Measurements from ENCODE around the gene SLC38A10. TPM values are rescaled to one million over a fixed set of nuclear protein-coding genes. Genes with fewer than 3 reads are reported as not detected.

SLC38A10 gene
- total RNA-seq, 1 experiment from 2014 or later: 85.2 TPM

- in situ Hi-C loops (cut with HindIII; ENCODE audit: low pct_unique_long_range_greater_than_20kb, low sequenced_read_pairs): no loop called here
- no peak for DNase-seq (ENCODE audit: low read depth)
These were observed 86.0 kb downstream of the SLC38A10 start for GRCh38 chr17:81209141-81209540.

DNA sequence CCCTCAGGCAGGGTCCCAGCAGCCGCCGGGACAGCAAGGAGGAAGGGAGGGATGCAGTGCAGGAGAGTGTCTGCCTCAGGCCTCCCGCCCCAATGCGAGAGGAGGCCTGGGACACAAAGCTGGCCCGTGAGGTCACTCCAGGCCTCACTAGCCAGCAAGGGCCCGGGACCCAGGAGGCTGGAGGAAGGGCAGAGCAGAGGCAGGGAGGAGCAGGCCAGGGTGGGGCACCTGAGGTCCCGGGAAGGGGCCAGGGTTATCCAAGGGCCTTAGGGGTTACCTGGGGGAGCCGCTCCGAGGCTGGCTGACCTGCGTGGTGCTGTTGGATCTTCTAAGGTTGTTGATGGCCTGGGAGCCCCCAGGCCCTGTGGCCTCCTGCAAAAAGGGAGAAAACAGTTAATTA lies 86.5 kb downstream of the SLC38A10 start:
- no peak for DNase-seq (ENCODE audit: low read depth)
- in situ Hi-C loops (cut with HindIII; ENCODE audit: low pct_unique_long_range_greater_than_20kb, low sequenced_read_pairs): no loop called here

DNA sequence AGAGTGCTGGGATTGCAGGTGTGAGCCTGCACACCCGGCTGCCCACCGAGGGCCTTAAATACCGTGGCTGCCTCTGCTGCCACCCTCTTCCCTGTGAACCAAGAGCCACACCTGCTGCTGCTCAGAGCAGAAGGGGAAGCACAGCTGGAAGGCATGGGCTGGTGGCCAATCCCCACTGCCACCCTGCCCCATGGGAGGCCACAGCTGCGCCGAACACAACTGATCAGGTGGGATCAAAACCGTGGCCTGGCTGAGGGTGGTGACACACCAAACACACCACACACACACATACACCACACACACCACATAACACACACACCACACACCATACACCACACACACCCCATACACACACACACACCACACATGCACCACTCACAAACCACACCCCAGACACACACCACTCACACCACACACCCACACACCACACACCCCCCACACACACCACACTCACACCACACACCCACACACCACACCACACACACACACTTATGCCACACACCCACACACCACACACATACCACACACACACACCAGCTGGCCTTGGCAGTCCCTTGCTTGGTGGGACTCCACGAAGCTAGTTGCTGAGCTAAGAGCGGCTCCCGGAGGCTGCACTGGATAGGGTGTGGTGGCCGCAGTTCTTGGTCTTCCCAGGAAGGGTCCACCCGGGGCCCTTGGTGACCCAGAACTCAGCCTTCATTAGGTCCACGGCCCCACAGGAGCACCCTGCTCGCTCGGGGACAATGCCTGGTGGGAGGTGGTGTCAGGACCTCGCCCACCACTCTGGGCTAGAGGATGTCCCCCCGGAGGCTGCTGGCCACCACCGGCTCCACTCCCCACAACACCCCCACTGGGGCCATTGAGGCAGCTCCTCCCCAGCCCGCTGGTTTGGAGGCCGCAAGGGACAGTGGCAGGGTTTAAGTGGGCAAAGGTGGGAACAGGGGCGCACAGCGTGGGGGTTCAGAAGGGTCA lies 87.2 kb downstream of the SLC38A10 start:
- in situ Hi-C loops (cut with HindIII; ENCODE audit: low pct_unique_long_range_greater_than_20kb, low sequenced_read_pairs): no loop called here
- DNase-seq (ENCODE audit: low read depth): no peak

GRCh38 chr17:81206657-81207056 lies 88.5 kb downstream of the SLC38A10 start:
- DNase-seq (ENCODE audit: low read depth): no peak
- in situ Hi-C loops (cut with HindIII; ENCODE audit: low pct_unique_long_range_greater_than_20kb, low sequenced_read_pairs): no loop called here

DNA sequence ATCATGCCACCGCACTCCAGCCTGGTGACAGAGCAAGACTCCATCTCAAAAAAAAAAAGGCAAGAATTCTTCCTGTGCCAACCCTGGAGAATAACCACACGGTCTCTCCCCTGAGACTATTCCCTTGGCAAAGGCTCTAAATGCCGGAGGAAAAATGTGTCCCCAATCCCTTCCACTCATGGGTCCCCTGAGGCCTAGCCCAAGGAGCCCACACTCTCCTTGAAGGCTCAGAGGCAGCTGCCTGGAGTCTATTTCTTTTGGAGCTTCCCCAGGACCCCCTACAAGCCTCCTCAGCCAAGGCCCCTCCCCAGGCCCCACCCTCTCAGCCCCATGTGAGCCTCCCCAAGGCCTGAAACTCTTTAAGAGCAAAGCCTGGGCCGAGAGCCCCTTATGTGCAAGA lies 88.9 kb downstream of the SLC38A10 start:
- in situ Hi-C loops (cut with HindIII; ENCODE audit: low pct_unique_long_range_greater_than_20kb, low sequenced_read_pairs): no loop called here
- no peak for DNase-seq (ENCODE audit: low read depth)

GRCh38 chr17:81204578-81204977 lies 90.5 kb downstream of the SLC38A10 start:
- no peak for DNase-seq (ENCODE audit: low read depth)
- in situ Hi-C loops (cut with HindIII; ENCODE audit: low pct_unique_long_range_greater_than_20kb, low sequenced_read_pairs): no loop called here

GRCh38 chr17:81203136-81203535 lies 92.0 kb downstream of the SLC38A10 start:
- in situ Hi-C loops (cut with HindIII; ENCODE audit: low pct_unique_long_range_greater_than_20kb, low sequenced_read_pairs): no loop called here
- DNase-seq (ENCODE audit: low read depth): no peak

DNA sequence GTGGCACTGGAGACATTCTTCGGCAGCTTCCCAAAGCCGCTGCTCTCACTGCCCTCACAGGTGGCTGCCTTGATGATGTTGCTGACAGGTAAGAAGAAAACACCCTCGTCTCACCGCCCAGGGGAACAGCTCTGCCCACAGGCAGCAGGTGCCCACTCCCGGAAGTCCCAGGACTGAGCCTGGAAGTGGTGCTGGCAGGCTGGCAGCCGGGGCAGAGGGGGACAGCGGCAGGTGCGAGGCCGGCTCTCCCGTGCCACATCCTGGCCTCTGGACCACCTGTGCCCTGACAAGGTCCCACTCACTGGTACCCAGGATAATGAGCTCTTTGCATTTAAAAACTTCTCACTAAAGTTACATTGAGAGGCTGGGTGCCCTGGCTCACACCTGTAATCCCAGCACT lies 92.8 kb downstream of the SLC38A10 start:
- DNase-seq (ENCODE audit: low read depth): no peak
- in situ Hi-C loops (cut with HindIII; ENCODE audit: low pct_unique_long_range_greater_than_20kb, low sequenced_read_pairs): no loop called here

DNA sequence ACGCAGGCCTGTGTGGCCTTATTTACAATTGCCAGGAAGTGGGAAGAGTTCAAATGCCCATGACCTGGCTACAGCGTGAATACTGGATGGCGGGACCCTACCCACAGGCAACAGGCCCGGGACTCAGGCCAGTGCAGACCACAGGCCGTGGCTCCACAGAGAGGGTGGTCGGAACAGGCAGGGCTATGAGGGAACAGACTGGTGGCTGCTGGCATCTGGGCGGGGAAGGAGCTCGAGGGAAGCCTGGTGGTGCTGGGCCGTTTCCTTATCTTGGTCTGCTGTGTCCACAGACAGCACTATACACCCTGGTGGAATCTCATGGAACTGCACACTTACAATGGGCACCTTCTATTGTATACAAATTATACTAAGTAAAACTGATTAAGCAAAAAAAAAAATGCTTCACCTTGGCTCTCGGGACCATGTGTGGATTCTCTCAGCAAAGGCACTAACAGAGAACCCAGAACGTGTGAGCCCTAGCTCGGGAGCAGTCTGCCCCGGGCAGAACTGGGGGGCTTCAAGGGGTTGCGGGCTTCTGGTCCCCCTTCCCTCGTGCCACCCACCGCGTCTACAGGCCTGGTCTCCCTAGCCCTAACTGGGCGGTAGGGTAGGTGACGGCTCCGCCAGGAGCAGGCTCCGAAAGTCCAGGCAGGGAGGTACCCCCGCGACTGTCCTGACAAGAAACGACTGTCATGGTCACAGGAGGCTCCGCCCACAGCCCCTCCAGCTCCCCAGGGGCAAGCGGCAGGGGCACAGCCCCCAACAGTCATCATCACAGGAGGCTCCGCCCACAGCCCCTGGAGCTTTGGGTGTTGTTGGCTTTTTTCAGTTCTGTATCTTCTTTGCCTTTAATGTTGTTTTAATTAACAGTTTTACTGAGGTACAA lies 94.2 kb downstream of the SLC38A10 start:
- peak; percentile 41 for DNase-seq (ENCODE audit: low read depth)
- in situ Hi-C loops (cut with HindIII; ENCODE audit: low pct_unique_long_range_greater_than_20kb, low sequenced_read_pairs): no loop called here

DNA sequence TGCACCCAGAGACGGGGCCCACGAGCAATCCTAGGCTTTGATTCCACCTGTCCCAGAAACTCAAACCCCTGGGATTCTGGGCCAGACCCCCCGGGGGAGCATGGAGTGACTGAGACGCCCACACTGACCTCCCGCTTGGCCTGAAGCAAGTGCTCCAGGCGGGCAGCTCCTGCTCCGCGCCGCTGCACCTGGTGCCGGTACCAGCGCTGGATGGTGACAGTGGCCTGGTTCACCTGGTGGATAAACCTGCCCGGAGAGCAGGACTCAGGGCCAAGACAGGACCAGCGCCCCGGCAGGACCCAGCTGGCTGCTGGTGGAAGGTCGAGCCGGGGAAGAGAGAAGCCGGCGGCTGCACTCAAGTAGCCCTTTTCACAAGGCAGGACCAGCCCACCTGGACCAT lies 94.9 kb downstream of the SLC38A10 start:
- no peak for DNase-seq (ENCODE audit: low read depth)
- in situ Hi-C loops (cut with HindIII; ENCODE audit: low pct_unique_long_range_greater_than_20kb, low sequenced_read_pairs): no loop called here

GRCh38 chr17:81199482-81199830 lies 95.7 kb downstream of the SLC38A10 start:
- in situ Hi-C loops (cut with HindIII; ENCODE audit: low pct_unique_long_range_greater_than_20kb, low sequenced_read_pairs): no loop called here

GRCh38 chr17:81198826-81199481 lies 96.2 kb downstream of the SLC38A10 start:
- in situ Hi-C loops (cut with HindIII; ENCODE audit: low pct_unique_long_range_greater_than_20kb, low sequenced_read_pairs): no loop called here
- DNase-seq (ENCODE audit: low read depth): no peak

More at GRCh38 chr17:81199482-81199830, 95.7 kb downstream of the SLC38A10 start:
- DNase-seq (ENCODE audit: low read depth): no peak

DNA sequence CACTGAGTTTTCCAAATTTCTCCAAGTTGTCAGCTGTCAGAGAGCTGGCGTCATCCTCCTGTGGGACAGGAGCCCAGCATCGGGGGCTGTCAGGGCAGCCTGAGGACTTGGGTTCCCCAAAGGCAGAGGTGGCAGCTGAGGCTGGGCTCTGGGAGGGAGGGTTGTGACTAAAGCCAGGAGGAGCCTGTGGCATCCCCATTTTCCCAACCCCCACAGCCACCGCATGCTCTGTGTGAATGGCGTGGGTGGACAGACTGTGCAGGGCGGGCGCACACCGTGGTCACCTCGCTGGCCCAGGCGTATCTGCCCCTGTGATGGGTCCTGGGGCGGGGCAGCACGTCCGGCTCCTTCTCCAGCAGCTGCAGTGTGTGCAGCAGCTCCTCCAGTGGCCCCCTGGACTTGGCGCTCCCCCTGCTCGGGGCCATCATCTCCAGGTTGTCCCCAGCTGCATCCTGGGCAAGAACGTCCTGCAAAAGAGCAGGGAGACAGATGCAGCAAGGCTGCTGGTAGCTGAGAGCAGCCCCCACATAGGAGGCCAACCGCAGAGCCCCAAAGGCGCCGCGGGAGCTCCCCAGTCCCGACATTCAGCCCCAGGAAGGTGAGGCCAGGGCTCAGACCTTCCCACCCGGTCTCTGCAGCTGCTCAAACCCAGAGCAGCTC lies 97.1 kb downstream of the SLC38A10 start:
- in situ Hi-C loops (cut with HindIII; ENCODE audit: low pct_unique_long_range_greater_than_20kb, low sequenced_read_pairs): no loop called here
- no peak for DNase-seq (ENCODE audit: low read depth)

DNA sequence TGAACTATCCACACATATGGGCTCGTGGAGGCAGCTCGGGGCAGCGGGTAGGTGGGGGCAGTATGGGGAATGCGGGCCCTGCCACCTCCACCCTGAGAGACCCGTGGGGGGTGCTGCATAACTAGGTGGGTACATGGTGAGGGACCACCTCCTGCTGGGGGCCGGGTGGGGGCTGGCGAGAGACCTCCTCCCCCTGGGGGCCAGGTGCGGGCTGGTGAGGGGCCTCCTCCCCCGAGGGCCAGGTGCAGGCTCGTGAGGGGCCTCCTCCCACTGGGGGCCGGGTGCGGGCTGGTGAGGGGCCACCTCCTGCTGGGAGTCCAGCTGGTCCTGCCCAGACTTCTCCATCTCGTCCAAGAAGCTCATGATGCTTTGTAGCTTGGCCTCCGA lies 97.7 kb downstream of the SLC38A10 start:
- DNase-seq (ENCODE audit: low read depth): no peak
- in situ Hi-C loops (cut with HindIII; ENCODE audit: low pct_unique_long_range_greater_than_20kb, low sequenced_read_pairs): no loop called here

DNA sequence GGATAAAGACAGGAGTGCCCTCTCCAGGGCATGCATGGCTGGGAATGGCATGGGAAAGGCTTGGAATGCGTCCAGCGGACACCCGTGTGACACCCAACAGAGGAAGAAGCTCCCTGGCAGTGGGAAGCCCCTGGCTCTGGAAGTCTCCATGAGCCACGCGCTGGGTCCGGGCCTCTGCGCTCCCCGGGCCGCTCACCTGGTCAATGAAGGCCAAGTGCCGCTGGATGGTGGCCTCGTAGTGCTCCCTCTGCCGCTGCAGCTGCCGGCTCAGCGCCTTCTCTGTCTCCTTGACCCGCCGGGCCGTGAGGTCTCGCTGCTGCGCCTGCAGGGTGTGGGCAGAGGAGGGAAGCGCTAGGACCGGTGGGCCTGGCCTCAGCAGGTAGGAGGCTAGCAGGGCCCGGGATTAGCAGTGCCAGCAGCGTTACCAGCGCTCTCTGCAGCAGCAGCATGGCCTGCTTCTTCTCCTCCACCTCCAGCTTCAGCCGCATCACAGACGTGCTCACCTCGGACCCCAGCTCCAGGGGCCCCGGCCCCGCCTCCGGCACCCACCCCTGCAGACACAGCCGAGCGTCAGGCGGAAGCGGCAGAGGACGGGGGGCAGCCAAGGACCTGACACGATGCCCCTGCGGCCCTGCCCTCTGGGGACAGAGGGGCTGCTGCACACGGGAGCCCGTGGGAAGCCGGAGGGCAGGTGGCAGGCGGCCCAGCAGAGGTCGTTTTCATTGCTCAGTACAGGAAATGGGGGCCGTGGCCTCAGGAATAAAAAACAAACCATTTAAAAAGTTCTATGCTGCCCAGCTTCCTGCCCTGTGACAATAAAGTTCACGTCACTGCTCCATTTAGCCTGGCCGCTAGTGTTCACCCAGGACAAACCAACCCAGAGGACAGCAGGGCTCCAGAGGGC lies 98.3 kb downstream of the SLC38A10 start:
- in situ Hi-C loops (cut with HindIII; ENCODE audit: low pct_unique_long_range_greater_than_20kb, low sequenced_read_pairs): no loop called here

DNA sequence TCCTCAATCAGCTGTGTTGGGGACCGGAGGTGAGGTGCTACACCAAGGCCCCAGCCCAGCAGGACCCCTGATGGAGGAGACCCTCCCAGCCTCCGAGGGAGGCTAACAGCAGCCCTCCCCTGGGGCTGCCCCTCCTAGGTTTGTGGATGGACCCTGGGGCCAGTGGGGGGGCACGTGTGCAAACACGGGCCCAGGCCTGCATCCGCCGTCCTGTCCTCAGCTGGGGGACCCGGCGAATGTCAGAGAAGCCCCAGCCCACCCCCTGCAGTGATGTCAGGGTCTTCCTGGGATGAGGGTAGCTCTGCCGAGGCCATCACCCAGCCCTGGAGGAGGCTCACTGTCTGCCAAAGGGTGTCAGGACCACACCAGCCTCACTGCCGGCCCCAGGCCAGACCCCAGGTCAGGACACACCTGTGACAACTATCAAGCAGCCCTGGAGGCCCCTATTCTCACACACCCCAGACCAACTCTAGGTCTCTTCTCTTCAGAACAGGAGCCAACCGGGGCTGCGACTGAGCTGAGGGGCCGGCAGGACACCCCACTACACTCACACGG lies 99.1 kb downstream of the SLC38A10 start:
- no peak for DNase-seq (ENCODE audit: low read depth)
- in situ Hi-C loops (cut with HindIII; ENCODE audit: low pct_unique_long_range_greater_than_20kb, low sequenced_read_pairs): no loop called here

More for the DNA sequence above, 98.3 kb downstream of the SLC38A10 start:
- DNase-seq (ENCODE audit: low read depth): no peak
